ENCODE measurements around the gene INPP5D.

Gene INPP5D

GRCh38 chr2:233082222-233082930 lies 22.2 kb downstream of the INPP5D start:
- no peak overlapping the region for H3K4me3 ChIP-seq (ENCODE audit: low read depth, low read length)
- no peak for TF ChIP-seq CTCF (conservative IDR thresholded peaks at IDR 0.05; ENCODE audit: low read depth, low read length)
- no peak for DNase-seq (ENCODE audit: low read depth)

GRCh38 chr2:233082931-233083755 lies 23.0 kb downstream of the INPP5D start:
- no peak overlapping the region for H3K4me3 ChIP-seq (ENCODE audit: low read depth, low read length)
- no peak for DNase-seq (ENCODE audit: low read depth)
- TF ChIP-seq CTCF (conservative IDR thresholded peaks at IDR 0.05; ENCODE audit: low read depth, low read length), result no peak

GRCh38 chr2:233083782-233084181 lies 23.6 kb downstream of the INPP5D start:
- TF ChIP-seq CTCF (conservative IDR thresholded peaks at IDR 0.05; ENCODE audit: low read depth, low read length), result no peak
- DNase-seq (ENCODE audit: low read depth), result no peak
- no peak overlapping the region for H3K4me3 ChIP-seq (ENCODE audit: low read depth, low read length)

- no peak for DNase-seq (ENCODE audit: low read depth)
- TF ChIP-seq CTCF (conservative IDR thresholded peaks at IDR 0.05; ENCODE audit: low read depth, low read length), result no peak
- H3K4me3 ChIP-seq (ENCODE audit: low read depth, low read length), result no peak overlapping the region
Observed at GRCh38 chr2:233084488-233084887, 24.3 kb downstream of the INPP5D start.

- DNase-seq (ENCODE audit: low read depth), result no peak
- H3K4me3 ChIP-seq (ENCODE audit: low read depth, low read length), result no peak overlapping the region
- no peak for TF ChIP-seq CTCF (conservative IDR thresholded peaks at IDR 0.05; ENCODE audit: low read depth, low read length)
Observed at GRCh38 chr2:233085037-233085838, 25.1 kb downstream of the INPP5D start.

- H3K4me3 ChIP-seq (ENCODE audit: low read depth, low read length), result no peak overlapping the region
- TF ChIP-seq CTCF (conservative IDR thresholded peaks at IDR 0.05; ENCODE audit: low read depth, low read length), result no peak
- no peak for DNase-seq (ENCODE audit: low read depth)
Observed at GRCh38 chr2:233085839-233086150, 25.7 kb downstream of the INPP5D start.

Data from choroid plexus epithelial cell (primary cell).